GM12878 (cell line): ENCODE measurements around the gene CORO1C.

Experiments
- CTCF ChIP-seq, 3 experiments: IDR thresholded peaks in 2 of 3; conservative IDR thresholded peaks in 1 of 3; 2 replicates each; pipeline ENCODE4 v1.5.1; 2011; ENCODE audit warnings: low read depth in 3 of 3, low read length in 3 of 3, mild to moderate bottlenecking in 3 of 3, control low read depth in 2 of 3, moderate library complexity in 2 of 3, inconsistent platforms in 1 of 3, mixed read lengths in 1 of 3; ENCODE audit not compliant: control insufficient read depth in 2 of 3, insufficient read depth in 1 of 3; ENCODE audit errors: extremely low read depth in 1 of 3
- POLR2A ChIP-seq: IDR thresholded peaks from 2 replicates; pipeline ENCODE4 v1.6.1; 2011; ENCODE audit warnings: low read depth, mild to moderate bottlenecking, low read length
- POLR2AphosphoS5 ChIP-seq: IDR thresholded peaks from 2 replicates; pipeline ENCODE4 v1.6.1; 2011; ENCODE audit warnings: mild to moderate bottlenecking, low read length, inconsistent platforms
- TF ChIP-seq, protein P1 (sequence below): IDR thresholded peaks from 2 replicates; pipeline ENCODE4 v1.6.1; 2011; ENCODE audit warnings: mild to moderate bottlenecking, low read depth, low read length, moderate library complexity; ENCODE audit not compliant: insufficient replicate concordance
- TF ChIP-seq, protein P2 (sequence below): IDR thresholded peaks from 2 replicates; pipeline ENCODE4 v1.6.1; 2012; ENCODE audit warnings: low read depth, low read length, improper control_type of control experiment

GRCh38 chr12:108635997-108636808, 95.1 kb downstream of the CORO1C start:
- TF ChIP-seq CTCF (IDR thresholded peaks at IDR 0.05 in 2 of 3, conservative IDR thresholded peaks at IDR 0.05 in 1 of 3; ENCODE audit: control insufficient read depth in 2 of 3, extremely low read depth in 1 of 3, insufficient read depth in 1 of 3, low read depth in 3 of 3, low read length in 3 of 3) (no peak), POLR2AphosphoS5 (peak; percentile 96), POLR2A (no peak)
- TF ChIP-seq, protein P1, sequence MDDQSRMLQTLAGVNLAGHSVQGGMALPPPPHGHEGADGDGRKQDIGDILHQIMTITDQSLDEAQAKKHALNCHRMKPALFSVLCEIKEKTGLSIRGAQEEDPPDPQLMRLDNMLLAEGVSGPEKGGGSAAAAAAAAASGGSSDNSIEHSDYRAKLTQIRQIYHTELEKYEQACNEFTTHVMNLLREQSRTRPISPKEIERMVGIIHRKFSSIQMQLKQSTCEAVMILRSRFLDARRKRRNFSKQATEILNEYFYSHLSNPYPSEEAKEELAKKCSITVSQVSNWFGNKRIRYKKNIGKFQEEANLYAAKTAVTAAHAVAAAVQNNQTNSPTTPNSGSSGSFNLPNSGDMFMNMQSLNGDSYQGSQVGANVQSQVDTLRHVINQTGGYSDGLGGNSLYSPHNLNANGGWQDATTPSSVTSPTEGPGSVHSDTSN: no peak
- TF ChIP-seq, protein P2, sequence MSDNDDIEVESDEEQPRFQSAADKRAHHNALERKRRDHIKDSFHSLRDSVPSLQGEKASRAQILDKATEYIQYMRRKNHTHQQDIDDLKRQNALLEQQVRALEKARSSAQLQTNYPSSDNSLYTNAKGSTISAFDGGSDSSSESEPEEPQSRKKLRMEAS: no peak
